Pons (tissue), 1 donor: Measurements from ENCODE around the gene CEP192.

Source experiments
- DNase-seq: peaks from one replicate; pipeline ENCODE4 v3.0.0-alpha.2; 2016; ENCODE audit warnings: low spot score

CEP192 gene

GRCh38 chr18:13145636-13146190 lies 154.6 kb downstream of the CEP192 start:
- DNase-seq = no peak

DNA sequence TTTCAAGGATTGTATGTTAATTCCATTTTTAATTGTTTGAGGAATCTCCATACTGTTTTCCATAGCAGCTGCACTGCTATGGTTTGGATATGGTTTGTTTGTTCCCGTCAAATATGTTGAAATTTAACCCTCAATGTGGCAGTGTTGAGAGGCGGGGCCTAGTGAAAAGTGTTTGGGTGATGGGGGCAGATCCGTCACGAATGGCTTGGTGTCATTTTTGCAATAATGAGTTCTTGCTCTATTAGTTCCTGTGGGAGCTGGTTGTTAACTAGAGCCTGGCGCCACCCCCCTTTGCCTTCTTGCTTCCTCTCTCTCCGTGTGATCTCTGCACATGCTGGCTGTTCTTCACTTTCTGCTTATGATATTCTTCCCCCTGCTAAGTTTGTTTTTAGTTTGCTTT lies 156.0 kb downstream of the CEP192 start:
- DNase-seq = no peak

GRCh38 chr18:13151656-13152055 lies 160.5 kb downstream of the CEP192 start:
- no peak for DNase-seq

DNA sequence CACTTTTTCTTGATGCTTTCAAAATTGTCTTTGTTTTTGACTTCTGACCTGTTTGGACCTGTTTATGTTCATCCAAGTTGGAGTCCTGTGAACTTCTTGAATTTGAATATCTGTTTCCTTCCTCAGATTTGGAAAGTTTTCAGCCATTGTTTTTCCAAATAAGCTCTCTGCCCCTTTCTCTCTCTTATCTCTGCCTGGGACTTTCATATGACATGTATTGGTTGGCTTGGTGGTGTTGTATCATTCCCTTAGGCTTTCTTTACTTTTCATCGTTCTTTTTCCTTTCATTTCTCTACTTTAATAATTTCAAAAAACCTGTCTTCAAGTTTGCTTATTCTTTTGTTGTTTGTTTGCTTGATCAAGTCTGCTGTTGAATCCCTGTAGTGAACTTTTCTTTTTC lies 167.3 kb downstream of the CEP192 start:
- no peak for DNase-seq

- peak; percentile 77 for DNase-seq
These were observed 168.4 kb downstream of the CEP192 start for GRCh38 chr18:13159579-13159978.

DNA sequence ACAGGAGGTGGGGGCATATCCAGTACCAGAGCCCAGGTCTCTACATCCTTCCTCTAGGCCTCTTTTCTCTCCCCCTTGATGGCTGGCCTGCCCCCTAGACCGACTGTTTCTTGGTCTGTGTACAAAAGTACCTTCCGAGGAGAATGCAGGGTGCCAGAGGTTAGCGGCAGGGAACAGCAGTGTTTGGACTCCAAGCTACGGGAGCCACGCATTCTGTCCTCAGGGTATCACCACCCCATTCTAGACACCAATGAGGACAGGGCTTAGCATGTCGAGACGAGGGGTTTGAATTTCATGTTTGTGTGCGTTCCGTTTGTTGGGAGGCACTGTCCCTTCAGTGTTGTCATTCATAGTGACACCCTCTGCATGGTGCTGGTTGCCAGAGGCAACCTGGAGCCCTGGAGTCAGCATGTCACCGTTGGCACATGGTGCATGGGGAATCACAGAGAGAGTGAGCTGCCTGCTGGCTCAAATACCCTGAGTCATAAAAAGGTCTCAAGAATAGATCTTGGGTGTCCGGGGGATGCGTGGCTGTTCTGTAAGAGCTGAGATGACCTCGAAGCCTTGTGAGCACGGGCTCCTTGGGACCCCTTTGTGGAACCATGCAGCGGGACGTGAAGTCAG lies 170.2 kb downstream of the CEP192 start:
- DNase-seq = no peak

DNA sequence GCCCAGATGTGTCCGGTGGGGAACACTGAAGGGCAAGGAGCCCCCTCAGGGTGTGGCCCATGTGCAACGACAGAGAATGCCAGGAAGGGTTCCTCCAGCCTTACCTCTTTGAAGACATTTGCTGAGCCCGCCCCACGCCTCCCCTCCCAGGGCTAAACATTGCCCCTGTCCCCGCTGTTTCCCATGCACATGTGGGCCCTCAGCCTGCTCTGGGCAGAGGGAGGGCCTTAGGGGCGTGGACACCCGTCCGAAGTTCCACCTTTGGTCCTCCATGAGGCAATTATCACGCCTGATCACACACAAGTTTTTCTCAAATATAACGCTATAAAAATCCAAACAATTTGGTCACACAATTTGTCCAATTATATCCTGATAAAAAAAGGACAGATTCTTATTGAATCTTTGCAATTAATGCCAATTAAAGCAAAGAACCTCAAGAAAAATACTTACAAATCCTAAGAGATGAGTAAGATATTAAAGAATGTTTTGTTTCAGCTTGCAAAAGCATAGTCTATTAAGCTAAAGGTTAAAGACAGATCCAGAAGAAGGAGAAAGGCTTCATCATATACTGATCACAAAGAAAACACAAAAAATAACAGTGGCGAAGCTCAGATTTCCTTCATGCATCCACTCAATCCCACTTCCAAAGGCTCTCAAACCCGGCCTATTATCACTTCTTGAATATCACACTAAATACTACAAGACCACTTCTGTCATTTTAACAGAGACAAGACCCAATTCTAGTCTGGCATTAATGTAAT lies 172.2 kb downstream of the CEP192 start:
- DNase-seq = no peak

DNA sequence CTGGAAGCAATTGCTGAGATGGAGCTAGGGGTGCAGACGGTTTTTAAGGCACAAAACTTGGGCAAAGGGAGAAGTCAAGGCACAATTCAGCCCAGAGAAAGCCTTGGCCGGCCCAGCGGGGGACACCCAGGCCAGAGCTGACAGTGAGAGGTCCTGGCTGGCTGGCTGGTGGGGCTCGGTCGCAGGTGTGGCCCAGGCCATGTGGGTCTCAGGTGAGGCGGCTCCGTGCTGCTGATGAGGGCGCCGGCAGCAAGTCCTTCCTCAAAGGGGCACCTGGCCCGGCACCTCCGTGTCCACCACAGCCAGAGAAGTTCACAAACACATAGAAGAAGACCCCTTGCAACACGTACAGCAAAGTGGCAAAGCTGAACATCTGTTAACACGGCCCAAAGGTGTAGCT lies 173.2 kb downstream of the CEP192 start:
- no peak for DNase-seq

GRCh38 chr18:13165636-13166423 lies 174.7 kb downstream of the CEP192 start:
- DNase-seq = no peak

DNA sequence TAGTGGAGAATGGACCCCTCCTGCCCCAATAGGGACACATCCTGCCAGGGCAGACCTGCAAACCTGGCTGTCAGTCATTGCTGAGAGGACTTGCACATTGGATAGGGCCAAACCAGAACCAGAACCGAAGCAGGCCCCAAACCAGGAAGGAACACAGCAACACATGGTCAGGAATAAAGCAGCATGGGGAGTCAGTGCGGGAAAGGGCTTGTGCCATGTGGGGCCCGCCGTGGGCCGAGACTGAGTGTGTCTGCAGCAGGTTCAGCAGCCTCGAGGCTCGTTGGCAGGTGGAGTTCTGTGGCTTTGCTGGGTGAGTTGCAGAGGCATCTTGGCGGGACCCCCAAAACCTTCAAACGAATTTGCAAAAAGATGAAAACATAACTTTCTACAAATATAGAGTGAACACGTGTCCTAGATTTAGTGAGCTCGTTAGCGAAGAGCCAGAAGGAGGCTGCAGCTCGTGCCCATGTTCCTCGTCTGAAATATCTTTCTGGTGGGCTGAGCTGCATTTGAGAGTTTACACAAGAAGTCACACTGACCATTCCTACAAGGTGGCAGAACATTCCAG lies 182.5 kb downstream of the CEP192 start:
- no peak for DNase-seq
